ENCODE data around the gene PRKCE. TPM values are rescaled to one million over a fixed set of nuclear protein-coding genes. Genes with fewer than 3 reads are reported as not detected.

The PRKCE gene
- total RNA-seq, 1 experiment from 2014 or later, result 12.1 TPM

- H3K9me3 Mint-ChIP-seq (ENCODE audit: unreplicated experiment), result no peaks in the 10 kb centered on the region
- ChIA-PET POLR2A (interaction anchor here (1.4 kb wide), 1 partner anchor 13 kb away, joined by 4 read pairs; no protein-coding TSS in a partner anchor), CTCF (interaction anchor here (0.6 to 1.2 kb wide), 3 partner anchors 17 to 263 kb away, joined by 3 read pairs; no protein-coding TSS in a partner anchor)
- no peaks in the 10 kb centered on the region for H3K27me3 Mint-ChIP-seq (ENCODE audit: insufficient read depth, unreplicated experiment)
- TF ChIP-seq, protein P1, sequence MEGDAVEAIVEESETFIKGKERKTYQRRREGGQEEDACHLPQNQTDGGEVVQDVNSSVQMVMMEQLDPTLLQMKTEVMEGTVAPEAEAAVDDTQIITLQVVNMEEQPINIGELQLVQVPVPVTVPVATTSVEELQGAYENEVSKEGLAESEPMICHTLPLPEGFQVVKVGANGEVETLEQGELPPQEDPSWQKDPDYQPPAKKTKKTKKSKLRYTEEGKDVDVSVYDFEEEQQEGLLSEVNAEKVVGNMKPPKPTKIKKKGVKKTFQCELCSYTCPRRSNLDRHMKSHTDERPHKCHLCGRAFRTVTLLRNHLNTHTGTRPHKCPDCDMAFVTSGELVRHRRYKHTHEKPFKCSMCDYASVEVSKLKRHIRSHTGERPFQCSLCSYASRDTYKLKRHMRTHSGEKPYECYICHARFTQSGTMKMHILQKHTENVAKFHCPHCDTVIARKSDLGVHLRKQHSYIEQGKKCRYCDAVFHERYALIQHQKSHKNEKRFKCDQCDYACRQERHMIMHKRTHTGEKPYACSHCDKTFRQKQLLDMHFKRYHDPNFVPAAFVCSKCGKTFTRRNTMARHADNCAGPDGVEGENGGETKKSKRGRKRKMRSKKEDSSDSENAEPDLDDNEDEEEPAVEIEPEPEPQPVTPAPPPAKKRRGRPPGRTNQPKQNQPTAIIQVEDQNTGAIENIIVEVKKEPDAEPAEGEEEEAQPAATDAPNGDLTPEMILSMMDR (IDR thresholded peaks at IDR 0.05; ENCODE audit: unreplicated experiment), result no peak
- H3K4me1 Mint-ChIP-seq (ENCODE audit: insufficient read depth, unreplicated experiment), result peaks cover 42% of the 10 kb centered on the region
- no peak overlapping the region for H3K4me3 Mint-ChIP-seq (ENCODE audit: unreplicated experiment)
- BruUV-seq (replicated peaks), result no TSS peak
- intact Hi-C loops (cut with micrococcal nuclease), result no loop called here
- H3K36me3 Mint-ChIP-seq (ENCODE audit: insufficient read depth, unreplicated experiment), result no peaks in the 10 kb centered on the region
- no peak overlapping the region for H3K27ac Mint-ChIP-seq (ENCODE audit: low read depth, unreplicated experiment)
- no peak for DNase-seq (ENCODE audit: unreplicated experiment)
These were observed 308.8 kb downstream of the PRKCE start for GRCh38 chr2:45960057-45960863.

DNA sequence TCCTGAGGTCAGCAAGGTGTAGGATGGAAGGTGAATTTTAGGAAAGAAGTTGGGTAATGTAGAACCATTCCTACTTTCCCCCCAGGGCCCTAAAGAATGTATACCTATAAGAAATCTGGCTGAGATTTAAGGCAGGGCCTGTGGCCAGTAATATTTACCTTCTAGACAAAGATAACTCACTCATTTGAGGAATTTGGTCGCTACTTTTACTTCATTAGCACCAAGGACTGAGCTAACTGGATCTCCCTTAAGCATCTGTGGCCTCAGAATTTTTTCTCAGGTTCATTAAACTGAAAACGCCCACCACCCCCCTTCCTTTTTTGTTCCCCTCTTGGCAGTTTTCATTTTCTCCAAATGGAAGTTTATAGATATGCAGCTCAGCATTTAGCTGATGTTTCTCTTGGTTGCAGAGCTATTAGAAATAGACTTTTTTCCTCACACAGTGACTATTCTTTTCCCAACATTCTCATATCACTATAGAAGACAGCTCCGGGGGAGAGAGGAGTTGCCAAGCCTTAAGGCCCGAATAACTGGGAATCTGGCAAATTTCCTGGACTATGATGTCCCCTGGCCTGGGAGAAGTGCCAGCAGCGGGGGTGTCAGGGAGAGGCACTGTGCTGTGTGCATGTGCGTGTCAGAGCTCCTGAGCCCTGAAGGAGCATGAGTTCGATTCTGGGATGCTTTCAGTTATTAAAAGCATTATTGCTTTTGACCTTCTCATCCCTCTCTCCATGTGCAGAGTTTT is 310.9 kb downstream of the PRKCE start:
- Mint-ChIP-seq H3K27ac (ENCODE audit: low read depth, unreplicated experiment) (peak overlapping the region; percentile 84), H3K36me3 (ENCODE audit: insufficient read depth, unreplicated experiment) (no peaks in the 10 kb centered on the region), H3K27me3 (ENCODE audit: insufficient read depth, unreplicated experiment) (no peaks in the 10 kb centered on the region), H3K4me3 (ENCODE audit: unreplicated experiment) (peak overlapping the region; percentile 47), H3K9me3 (ENCODE audit: unreplicated experiment) (no peaks in the 10 kb centered on the region), H3K4me1 (ENCODE audit: insufficient read depth, unreplicated experiment) (peaks cover 42% of the 10 kb centered on the region)
- ChIA-PET POLR2A (interaction anchor here (0.5 to 4.3 kb wide), 12 partner anchors 8 to 935 kb away, joined by 3 to 36 read pairs (median 4); partner anchors contain the start of gene SRBD1), CTCF (interaction anchor here (0.6 to 2.0 kb wide), 6 partner anchors 12 to 138 kb away, joined by 3 to 7 read pairs (median 4); no protein-coding TSS in a partner anchor)
- intact Hi-C loops (cut with micrococcal nuclease), result no loop called here
- BruUV-seq (replicated peaks), result no TSS peak
- DNase-seq (ENCODE audit: unreplicated experiment), result peak; percentile 91
- TF ChIP-seq, protein P1 (IDR thresholded peaks at IDR 0.05; ENCODE audit: unreplicated experiment), result no peak

- intact Hi-C loops (cut with micrococcal nuclease), result loop anchor here (1.0 kb wide), 2 partner anchors 26 to 28 kb away; no protein-coding TSS in a partner anchor
- H3K27me3 Mint-ChIP-seq (ENCODE audit: insufficient read depth, unreplicated experiment), result no peaks in the 10 kb centered on the region
- H3K36me3 Mint-ChIP-seq (ENCODE audit: insufficient read depth, unreplicated experiment), result no peaks in the 10 kb centered on the region
- peaks cover 42% of the 10 kb centered on the region for H3K4me1 Mint-ChIP-seq (ENCODE audit: insufficient read depth, unreplicated experiment)
- POLR2A ChIA-PET, result interaction anchor here (0.7 to 4.3 kb wide), 18 partner anchors 9 to 1795 kb away, joined by 3 to 36 read pairs (median 4); partner anchors contain the start of genes EPAS1, PPM1B and SRBD1
- CTCF ChIA-PET, result interaction anchor here (0.7 to 3.7 kb wide), 9 partner anchors 11 to 830 kb away, joined by 3 to 16 read pairs (median 4); partner anchors contain the start of gene SRBD1
- H3K4me3 Mint-ChIP-seq (ENCODE audit: unreplicated experiment), result no peak overlapping the region
- peak overlapping the region; percentile 84 for H3K27ac Mint-ChIP-seq (ENCODE audit: low read depth, unreplicated experiment)
- BruUV-seq (replicated peaks), result TSS peak; percentile 80
- peak; percentile 53 for DNase-seq (ENCODE audit: unreplicated experiment)
- no peaks in the 10 kb centered on the region for H3K9me3 Mint-ChIP-seq (ENCODE audit: unreplicated experiment)
- TF ChIP-seq, protein P1 (IDR thresholded peaks at IDR 0.05; ENCODE audit: unreplicated experiment), result no peak
These were observed 312.3 kb downstream of the PRKCE start for GRCh38 chr2:45963816-45964215.

Data from MCF 10A (cell line).